Smooth muscle cell (in vitro differentiated cells): ENCODE results near the gene MBD5. TPM values are rescaled to one million over a fixed set of nuclear protein-coding genes. Genes with fewer than 3 reads are reported as not detected.

Source experiments
- DNase-seq: peaks from one replicate; lab custom pipeline; 2025; ENCODE audit not compliant: unreplicated experiment; lab: John Stamatoyannopoulos, UW
- H2AFZ ChIP-seq: fragments of 200-600 bp; sonication (generic); 2 replicates; pipeline ENCODE4 v1.6.0; 2016; ENCODE audit warnings: antibody characterized with exemption, low read depth, mild to moderate bottlenecking
- H3F3A ChIP-seq: fragments of 200-600 bp; sonication (generic); 2 replicates; pipeline ENCODE4 v1.6.0; 2017; ENCODE audit warnings: antibody characterized with exemption, low read depth
- H3K27ac ChIP-seq: fragments of 200-600 bp; sonication (generic); 2 replicates; pipeline ENCODE4 v1.5.1; 2016; ENCODE audit warnings: low read depth, mild to moderate bottlenecking
- H3K27me3 ChIP-seq: fragments of 200-600 bp; sonication (generic); 2 replicates; pipeline ENCODE4 v1.6.1; 2016; ENCODE audit warnings: low read depth, mild to moderate bottlenecking
- H3K36me3 ChIP-seq: fragments of 200-600 bp; sonication (generic); 2 replicates; pipeline ENCODE4 v1.5.1; 2016; ENCODE audit warnings: low read depth
- H3K4me1 ChIP-seq: fragments of 200-600 bp; sonication (generic); 2 replicates; pipeline ENCODE4 v1.5.1; 2016; ENCODE audit warnings: low read depth
- H3K4me2 ChIP-seq: fragments of 200-600 bp; sonication (generic); 2 replicates; pipeline ENCODE4 v1.6.0; 2016; ENCODE audit warnings: mild to moderate bottlenecking
- H3K4me3 ChIP-seq: fragments of 200-600 bp; sonication (generic); 2 replicates; pipeline ENCODE4 v1.5.1; 2016; ENCODE audit warnings: mild to moderate bottlenecking
- H3K79me2 ChIP-seq: fragments of 200-600 bp; sonication (generic); 2 replicates; pipeline ENCODE4 v1.6.0; 2016; ENCODE audit warnings: low read depth, mild to moderate bottlenecking
- H3K9ac ChIP-seq: fragments of 200-600 bp; sonication (generic); 2 replicates; pipeline ENCODE4 v1.6.0; 2016; ENCODE audit warnings: low read depth
- H3K9me3 ChIP-seq: fragments of 200-600 bp; sonication (generic); replicated peaks from 2 replicates; pipeline ENCODE4 v1.5.1; 2016; ENCODE audit warnings: low read depth
- H4K20me1 ChIP-seq: fragments of 200-600 bp; sonication (generic); 2 replicates; pipeline ENCODE4 v1.6.0; 2016; ENCODE audit warnings: low read depth
- WGBS: methylation state at CpG from one replicate; pipeline ENCODE4 v1.1.7; 2016; ENCODE audit warnings: low lambda C conversion rate; 5-methylcytosine and 5-hydroxymethylcytosine counted together
- polyA plus RNA-seq: library from polyadenylated mRNA; unstranded; fragments of >200 nt; fragmentation: Nextera tagmentation; extraction: Ambion mirVana; gene quantifications from 2 replicates; pipeline ENCODE4 v1.2.1, GENCODE V29; 2016
- total RNA-seq: library from RNA; depleted of rRNA; stranded (reverse); fragments of >200 nt; gene quantifications from 2 replicates; pipeline ENCODE4 v1.2.3, GENCODE V29; 2014
- TF ChIP-seq, protein P1 (sequence below): fragments of 200-600 bp; sonication (generic); IDR thresholded peaks from 2 replicates; pipeline ENCODE4 v1.5.1; 2017; ENCODE audit warnings: borderline replicate concordance, mild to moderate bottlenecking, antibody characterized with exemption; ENCODE audit not compliant: insufficient read depth, poor library complexity, severe bottlenecking

The MBD5 gene
- total and polyA plus RNA-seq, 2 experiments from 2014 or later, result 25.7 to 31.2 TPM

DNA sequence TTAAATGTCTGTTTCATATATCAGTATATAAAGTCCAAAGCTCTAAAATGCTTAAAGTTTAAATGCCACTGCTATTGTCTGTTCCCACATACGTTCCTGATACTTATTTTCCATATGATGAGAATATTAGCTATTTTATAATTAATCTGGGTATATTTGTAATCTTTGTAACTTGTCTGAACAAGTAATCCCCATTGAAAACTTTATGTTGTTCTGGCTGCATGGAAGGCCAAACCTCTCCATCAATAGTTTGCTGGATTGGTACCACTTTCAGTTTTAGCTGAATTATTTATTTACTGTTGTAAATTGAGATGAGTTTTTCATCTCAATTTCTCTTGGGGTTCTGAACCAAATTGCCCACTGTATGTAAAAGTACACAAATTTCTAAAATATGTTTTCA is 1.5 kb downstream of the MBD5 start:
- TF ChIP-seq, protein P1, sequence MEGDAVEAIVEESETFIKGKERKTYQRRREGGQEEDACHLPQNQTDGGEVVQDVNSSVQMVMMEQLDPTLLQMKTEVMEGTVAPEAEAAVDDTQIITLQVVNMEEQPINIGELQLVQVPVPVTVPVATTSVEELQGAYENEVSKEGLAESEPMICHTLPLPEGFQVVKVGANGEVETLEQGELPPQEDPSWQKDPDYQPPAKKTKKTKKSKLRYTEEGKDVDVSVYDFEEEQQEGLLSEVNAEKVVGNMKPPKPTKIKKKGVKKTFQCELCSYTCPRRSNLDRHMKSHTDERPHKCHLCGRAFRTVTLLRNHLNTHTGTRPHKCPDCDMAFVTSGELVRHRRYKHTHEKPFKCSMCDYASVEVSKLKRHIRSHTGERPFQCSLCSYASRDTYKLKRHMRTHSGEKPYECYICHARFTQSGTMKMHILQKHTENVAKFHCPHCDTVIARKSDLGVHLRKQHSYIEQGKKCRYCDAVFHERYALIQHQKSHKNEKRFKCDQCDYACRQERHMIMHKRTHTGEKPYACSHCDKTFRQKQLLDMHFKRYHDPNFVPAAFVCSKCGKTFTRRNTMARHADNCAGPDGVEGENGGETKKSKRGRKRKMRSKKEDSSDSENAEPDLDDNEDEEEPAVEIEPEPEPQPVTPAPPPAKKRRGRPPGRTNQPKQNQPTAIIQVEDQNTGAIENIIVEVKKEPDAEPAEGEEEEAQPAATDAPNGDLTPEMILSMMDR, result no peak
- peaks cover 25% of the 10 kb centered on the region for H4K20me1 ChIP-seq
- H3K4me2 ChIP-seq, result peak overlapping the region; percentile 98
- H3K27me3 ChIP-seq, result no peaks in the 10 kb centered on the region
- H3K36me3 ChIP-seq, result peaks cover 4% of the 10 kb centered on the region
- peak overlapping the region; percentile 87 for H3K9ac ChIP-seq
- no peaks in the 10 kb centered on the region for H3F3A ChIP-seq
- peaks cover 87% of the 10 kb centered on the region for H3K79me2 ChIP-seq
- peak overlapping the region; percentile 71 for H2AFZ ChIP-seq
- H3K4me3 ChIP-seq, result peak overlapping the region; percentile 80
- 16% methylated on average over 1 of the region's 1 CpG for WGBS
- DNase-seq, result no peak
- H3K4me1 ChIP-seq, result peaks cover 28% of the 10 kb centered on the region
- H3K27ac ChIP-seq, result peak overlapping the region; percentile 85
- no peaks in the 10 kb centered on the region for H3K9me3 ChIP-seq

DNA sequence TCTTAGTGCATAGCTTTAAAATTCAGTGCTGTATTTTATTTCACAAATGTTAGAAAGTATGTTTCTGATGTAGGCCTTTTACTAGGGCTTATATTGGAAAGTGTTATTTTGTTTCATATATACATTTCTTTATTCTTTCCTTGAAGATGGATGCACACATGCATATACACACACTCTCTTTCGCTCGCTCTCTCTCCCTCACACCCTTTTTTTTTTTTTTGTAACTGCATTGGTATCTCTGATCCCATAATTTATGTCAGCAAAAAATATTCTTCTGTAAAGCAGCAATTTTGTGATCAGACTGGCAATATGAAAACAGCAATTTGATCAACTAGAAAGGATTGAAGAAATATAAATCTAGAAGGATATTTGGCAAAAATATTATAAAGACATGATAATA is 2.0 kb downstream of the MBD5 start:
- Histone ChIP-seq H3K4me2 (peak overlapping the region; percentile 98), H3K4me1 (peaks cover 33% of the 10 kb centered on the region), H3K9me3 (no peaks in the 10 kb centered on the region), H3K4me3 (peak overlapping the region; percentile 80), H4K20me1 (peaks cover 25% of the 10 kb centered on the region), H2AFZ (no peak overlapping the region), H3K27me3 (no peaks in the 10 kb centered on the region), H3F3A (no peaks in the 10 kb centered on the region), H3K27ac (no peak overlapping the region), H3K9ac (peak overlapping the region; percentile 13), H3K36me3 (peaks cover 4% of the 10 kb centered on the region), H3K79me2 (peaks cover 87% of the 10 kb centered on the region)
- TF ChIP-seq, protein P1, result no peak
- 81% methylated on average over 2 of the region's 2 CpGs for WGBS
- no peak for DNase-seq

DNA sequence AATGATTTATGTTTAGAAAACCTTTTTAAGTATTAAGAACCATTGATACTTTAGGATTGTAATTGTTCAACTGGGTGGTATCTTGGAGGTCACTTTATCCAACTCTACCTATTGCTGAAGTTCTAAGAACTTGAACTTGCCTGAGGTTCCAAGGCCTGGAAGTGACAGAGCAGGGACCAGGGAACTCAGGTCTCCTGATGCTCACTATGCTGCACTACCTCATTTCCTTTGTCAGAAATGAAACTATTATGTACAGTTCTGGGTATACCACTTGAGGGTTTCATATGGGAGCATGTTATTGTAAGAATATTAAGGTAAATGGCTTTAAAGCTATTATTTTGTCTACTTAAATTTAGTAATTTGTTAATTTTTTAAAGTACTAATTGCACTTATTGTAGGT is 3.0 kb downstream of the MBD5 start:
- H4K20me1 ChIP-seq, result peaks cover 31% of the 10 kb centered on the region
- TF ChIP-seq, protein P1, result no peak
- H3K4me2 ChIP-seq, result peak overlapping the region; percentile 98
- no peak overlapping the region for H2AFZ ChIP-seq
- no peak overlapping the region for H3K27ac ChIP-seq
- peaks cover 26% of the 10 kb centered on the region for H3K4me1 ChIP-seq
- no peaks in the 10 kb centered on the region for H3K9me3 ChIP-seq
- peaks cover 4% of the 10 kb centered on the region for H3K36me3 ChIP-seq
- peaks cover 87% of the 10 kb centered on the region for H3K79me2 ChIP-seq
- peak overlapping the region; percentile 80 for H3K4me3 ChIP-seq
- H3K27me3 ChIP-seq, result no peaks in the 10 kb centered on the region
- H3K9ac ChIP-seq, result no peak overlapping the region
- H3F3A ChIP-seq, result no peaks in the 10 kb centered on the region
- no peak for DNase-seq

DNA sequence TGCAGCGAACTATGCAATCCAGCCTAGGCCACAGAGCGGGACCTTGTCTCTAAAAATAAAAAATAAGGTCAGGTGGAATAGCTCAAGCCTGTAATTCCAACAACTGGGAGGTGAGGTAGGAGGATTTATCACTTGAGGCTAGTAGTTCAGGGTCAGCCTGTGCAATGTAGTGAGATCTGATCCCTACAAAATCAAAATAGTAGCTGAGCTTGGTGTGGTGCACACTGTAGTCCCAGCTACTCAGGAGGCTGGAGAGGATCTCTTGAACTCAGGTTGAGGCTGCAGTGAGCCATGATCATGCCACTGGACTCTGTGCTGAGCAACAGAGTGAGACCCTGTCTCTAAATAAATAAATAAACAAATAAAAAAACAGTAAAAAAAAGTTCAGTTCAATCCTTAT is 5.7 kb downstream of the MBD5 start:
- Histone ChIP-seq H3K9ac (no peak overlapping the region), H3K9me3 (no peaks in the 10 kb centered on the region), H3F3A (no peaks in the 10 kb centered on the region), H3K4me3 (no peak overlapping the region), H2AFZ (no peak overlapping the region), H4K20me1 (peaks cover 55% of the 10 kb centered on the region), H3K36me3 (peaks cover 4% of the 10 kb centered on the region), H3K27me3 (no peaks in the 10 kb centered on the region), H3K79me2 (peaks cover 98% of the 10 kb centered on the region), H3K27ac (no peak overlapping the region), H3K4me1 (peaks cover 24% of the 10 kb centered on the region), H3K4me2 (no peak overlapping the region)
- no peak for DNase-seq
- 98% methylated on average over 2 of the region's 2 CpGs for WGBS
- TF ChIP-seq, protein P1, result no peak
